OCI-LY3 (cell line): ENCODE measurements around the gene EFNA4.

Experiments used
- EZH2phosphoT487 ChIP-seq: fragments of 200-600 bp; shearing (Covaris generic); IDR thresholded peaks from 2 replicates; pipeline ENCODE4 v1.6.1; 2018; ENCODE audit warnings: antibody characterized with exemption, mixed run types, low read depth
- TF ChIP-seq, protein P1 (sequence below): fragments of 200-600, 300-600 bp; sonication (generic); IDR thresholded peaks from 2 replicates; pipeline ENCODE4 v1.5.1; 2014; ENCODE audit warnings: antibody characterized with exemption, low read length, low read depth

DNA sequence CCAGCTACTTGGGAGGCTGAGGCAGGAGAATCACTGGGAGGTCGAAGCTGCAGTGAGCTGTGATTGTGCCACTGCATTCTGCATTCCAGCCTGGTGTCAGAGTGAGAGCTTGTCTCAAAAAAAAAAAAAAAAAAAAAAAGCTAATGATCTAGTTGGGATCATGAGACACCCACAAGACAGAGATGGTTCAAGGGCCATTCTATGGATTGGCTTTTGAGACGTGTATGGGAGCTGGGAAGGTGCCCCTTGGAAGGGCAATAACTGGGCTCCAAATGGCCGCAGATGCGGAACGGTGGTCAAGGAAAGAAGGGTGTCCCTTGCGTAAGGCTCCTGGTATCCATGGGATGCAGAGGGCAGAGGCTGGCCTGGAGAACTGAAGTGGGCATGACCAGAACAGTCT lies 19.2 kb upstream of the EFNA4 start:
- no peak for TF ChIP-seq EZH2phosphoT487
- TF ChIP-seq, protein P1, sequence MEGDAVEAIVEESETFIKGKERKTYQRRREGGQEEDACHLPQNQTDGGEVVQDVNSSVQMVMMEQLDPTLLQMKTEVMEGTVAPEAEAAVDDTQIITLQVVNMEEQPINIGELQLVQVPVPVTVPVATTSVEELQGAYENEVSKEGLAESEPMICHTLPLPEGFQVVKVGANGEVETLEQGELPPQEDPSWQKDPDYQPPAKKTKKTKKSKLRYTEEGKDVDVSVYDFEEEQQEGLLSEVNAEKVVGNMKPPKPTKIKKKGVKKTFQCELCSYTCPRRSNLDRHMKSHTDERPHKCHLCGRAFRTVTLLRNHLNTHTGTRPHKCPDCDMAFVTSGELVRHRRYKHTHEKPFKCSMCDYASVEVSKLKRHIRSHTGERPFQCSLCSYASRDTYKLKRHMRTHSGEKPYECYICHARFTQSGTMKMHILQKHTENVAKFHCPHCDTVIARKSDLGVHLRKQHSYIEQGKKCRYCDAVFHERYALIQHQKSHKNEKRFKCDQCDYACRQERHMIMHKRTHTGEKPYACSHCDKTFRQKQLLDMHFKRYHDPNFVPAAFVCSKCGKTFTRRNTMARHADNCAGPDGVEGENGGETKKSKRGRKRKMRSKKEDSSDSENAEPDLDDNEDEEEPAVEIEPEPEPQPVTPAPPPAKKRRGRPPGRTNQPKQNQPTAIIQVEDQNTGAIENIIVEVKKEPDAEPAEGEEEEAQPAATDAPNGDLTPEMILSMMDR = no peak
